Left colon (tissue), 2 donors: ENCODE measurements around the gene RTL1. TPM values are rescaled to one million over a fixed set of nuclear protein-coding genes. Genes with fewer than 3 reads are reported as not detected.

Experiments
- ATAC-seq: fragments of 200-7000 bp; cut with Tn5 transposase; one replicate; pipeline ENCODE4 v1.9.1; 2020; ENCODE audit warnings: mild to moderate bottlenecking, moderate library complexity
- DNase-seq, 2 donors: peaks; one replicate each; pipeline ENCODE4 v3.0.0-alpha.2; 2020
- intact Hi-C, 2 donors: fragments of 100-400 bp; cut with DNase I in 1 of 2; cut with micrococcal nuclease in 1 of 2; formaldehyde crosslinking; loops; one replicate each; pipeline versions ENCODE4 v1.11.2 to v1.14.0; 2022; cut with DNase I, micrococcal nuclease
- total RNA-seq, 2 donors: library from RNA; stranded (reverse); fragmentation: NEBNext Ultra II Directional; extraction: Animal tissue kit (Norgen Biotek cat#: 25700); gene quantifications; one replicate each; pipeline ENCODE4 v1.2.1, GENCODE V29; 2021
- donor health status: DM: no; HTN: no; CAD: no.
- donor health status: DM: yes; HTN: yes; CAD: no.

Gene RTL1
- total RNA-seq, 2 donors from 2014 or later = not detected

GRCh38 chr14:100885196-100885595 lies 18.3 kb downstream of the RTL1 start:
- ATAC-seq = no peak
- intact Hi-C loops = no loop called here
- no peak for DNase-seq

- no peak for DNase-seq
- intact Hi-C loops = no loop called here
These were observed 19.1 kb downstream of the RTL1 start for GRCh38 chr14:100884456-100884855.

GRCh38 chr14:100883789-100884101 lies 19.8 kb downstream of the RTL1 start:
- intact Hi-C loops = no loop called here
- no peak for DNase-seq
- ATAC-seq = no peak

More at GRCh38 chr14:100884456-100884855, 19.1 kb downstream of the RTL1 start:
- no peak for ATAC-seq

- intact Hi-C loops = no loop called here
- no peak for DNase-seq
- no peak for ATAC-seq
These were observed 20.3 kb downstream of the RTL1 start for GRCh38 chr14:100882991-100883788.

- intact Hi-C loops = no loop called here
- ATAC-seq = no peak
- DNase-seq = no peak
These were observed 21.2 kb downstream of the RTL1 start for GRCh38 chr14:100882026-100882967.

- intact Hi-C loops = no loop called here
- no peak for DNase-seq
- no peak for ATAC-seq
These were observed 22.1 kb downstream of the RTL1 start for GRCh38 chr14:100881211-100882025.

- DNase-seq (no peak), ATAC-seq (no peak)
- intact Hi-C loops = no loop called here
These were observed 23.0 kb downstream of the RTL1 start for GRCh38 chr14:100880271-100881101.

- intact Hi-C loops = no loop called here
- ATAC-seq (no peak), DNase-seq (no peak)
These were observed 23.7 kb downstream of the RTL1 start for GRCh38 chr14:100879782-100880181.

- no peak for DNase-seq
- no peak for ATAC-seq
- intact Hi-C loops = no loop called here
These were observed 24.3 kb downstream of the RTL1 start for GRCh38 chr14:100879194-100879593.

GRCh38 chr14:100878271-100879146 lies 25.0 kb downstream of the RTL1 start:
- intact Hi-C loops = no loop called here
- ATAC-seq = no peak
- DNase-seq = no peak

- intact Hi-C loops = no loop called here
- ATAC-seq = no peak
These were observed 27.5 kb downstream of the RTL1 start for GRCh38 chr14:100875861-100876590.

GRCh38 chr14:100875126-100875525 lies 28.4 kb downstream of the RTL1 start:
- no peak for ATAC-seq
- DNase-seq = no peak
- intact Hi-C loops = no loop called here

More at GRCh38 chr14:100875861-100876590, 27.5 kb downstream of the RTL1 start:
- no peak for DNase-seq

- DNase-seq = no peak
- intact Hi-C loops = no loop called here
- no peak for ATAC-seq
These were observed 29.0 kb downstream of the RTL1 start for GRCh38 chr14:100874411-100875091.

GRCh38 chr14:100874051-100874410 lies 29.5 kb downstream of the RTL1 start:
- ATAC-seq = no peak
- intact Hi-C loops = no loop called here
- no peak for DNase-seq

- intact Hi-C loops = no loop called here
- no peak for DNase-seq
- no peak for ATAC-seq
These were observed 30.4 kb downstream of the RTL1 start for GRCh38 chr14:100873096-100873482.
